ENCODE measurements around the gene KMT5B. TPM values are rescaled to one million over a fixed set of nuclear protein-coding genes. Genes with fewer than 3 reads are reported as not detected.

KMT5B gene
- total and polyA plus RNA-seq, 2 experiments from 2014 or later = 26.4 to 31.0 TPM

DNA sequence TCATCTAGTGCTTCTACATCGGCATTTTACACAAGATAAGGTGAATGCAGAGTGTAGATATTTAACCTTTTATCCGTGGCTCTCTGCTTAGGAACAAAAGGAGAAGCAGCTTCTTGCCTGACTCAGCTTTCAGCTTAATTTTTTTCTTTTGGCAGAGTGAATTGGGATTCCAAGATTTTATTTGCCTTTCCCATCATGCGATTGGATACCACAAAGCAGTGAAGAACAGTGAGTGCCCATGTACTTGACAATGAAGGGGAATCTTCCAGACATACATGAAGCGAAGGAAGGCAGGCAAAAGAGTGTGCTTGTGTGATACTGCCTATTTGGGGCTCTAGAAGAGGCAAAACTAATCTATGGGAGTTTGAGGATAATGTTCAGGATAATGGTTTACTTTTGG lies 74.9 kb downstream of the KMT5B start:
- H3K4me3 ChIP-seq = no peak overlapping the region
- H3K27me3 ChIP-seq (ENCODE audit: insufficient read depth) = no peaks in the 10 kb centered on the region
- H3K27me3 Mint-ChIP-seq (ENCODE audit: insufficient read depth, low read depth, poor library complexity) = peaks cover 2% of the 10 kb centered on the region
- peaks cover 22% of the 10 kb centered on the region for H3K36me3 Mint-ChIP-seq (ENCODE audit: low read depth)
- H3K9me3 Mint-ChIP-seq = peaks cover 31% of the 10 kb centered on the region
- H4K20me1 ChIP-seq (replicated peaks; ENCODE audit: insufficient read depth) = no peaks in the 10 kb centered on the region
- ATAC-seq = no peak
- no peaks in the 10 kb centered on the region for H3K4me1 ChIP-seq (ENCODE audit: insufficient read depth)
- H3K36me3 ChIP-seq (ENCODE audit: insufficient read depth) = peaks cover 10% of the 10 kb centered on the region
- no peak overlapping the region for H3K4me3 Mint-ChIP-seq
- no peaks in the 10 kb centered on the region for H3K9me2 ChIP-seq (ENCODE audit: insufficient read depth)
- no peak overlapping the region for H3K4me2 ChIP-seq
- H3K27ac ChIP-seq (ENCODE audit: low read depth) = no peak overlapping the region
- H3K4me1 Mint-ChIP-seq = peaks cover 5% of the 10 kb centered on the region; the same call in 2 of the 3 replicates
- H3K79me2 ChIP-seq (replicated peaks; ENCODE audit: insufficient read depth) = no peaks in the 10 kb centered on the region
- no peak for DNase-seq (ENCODE audit: low spot score)
- TF ChIP-seq, protein P1, sequence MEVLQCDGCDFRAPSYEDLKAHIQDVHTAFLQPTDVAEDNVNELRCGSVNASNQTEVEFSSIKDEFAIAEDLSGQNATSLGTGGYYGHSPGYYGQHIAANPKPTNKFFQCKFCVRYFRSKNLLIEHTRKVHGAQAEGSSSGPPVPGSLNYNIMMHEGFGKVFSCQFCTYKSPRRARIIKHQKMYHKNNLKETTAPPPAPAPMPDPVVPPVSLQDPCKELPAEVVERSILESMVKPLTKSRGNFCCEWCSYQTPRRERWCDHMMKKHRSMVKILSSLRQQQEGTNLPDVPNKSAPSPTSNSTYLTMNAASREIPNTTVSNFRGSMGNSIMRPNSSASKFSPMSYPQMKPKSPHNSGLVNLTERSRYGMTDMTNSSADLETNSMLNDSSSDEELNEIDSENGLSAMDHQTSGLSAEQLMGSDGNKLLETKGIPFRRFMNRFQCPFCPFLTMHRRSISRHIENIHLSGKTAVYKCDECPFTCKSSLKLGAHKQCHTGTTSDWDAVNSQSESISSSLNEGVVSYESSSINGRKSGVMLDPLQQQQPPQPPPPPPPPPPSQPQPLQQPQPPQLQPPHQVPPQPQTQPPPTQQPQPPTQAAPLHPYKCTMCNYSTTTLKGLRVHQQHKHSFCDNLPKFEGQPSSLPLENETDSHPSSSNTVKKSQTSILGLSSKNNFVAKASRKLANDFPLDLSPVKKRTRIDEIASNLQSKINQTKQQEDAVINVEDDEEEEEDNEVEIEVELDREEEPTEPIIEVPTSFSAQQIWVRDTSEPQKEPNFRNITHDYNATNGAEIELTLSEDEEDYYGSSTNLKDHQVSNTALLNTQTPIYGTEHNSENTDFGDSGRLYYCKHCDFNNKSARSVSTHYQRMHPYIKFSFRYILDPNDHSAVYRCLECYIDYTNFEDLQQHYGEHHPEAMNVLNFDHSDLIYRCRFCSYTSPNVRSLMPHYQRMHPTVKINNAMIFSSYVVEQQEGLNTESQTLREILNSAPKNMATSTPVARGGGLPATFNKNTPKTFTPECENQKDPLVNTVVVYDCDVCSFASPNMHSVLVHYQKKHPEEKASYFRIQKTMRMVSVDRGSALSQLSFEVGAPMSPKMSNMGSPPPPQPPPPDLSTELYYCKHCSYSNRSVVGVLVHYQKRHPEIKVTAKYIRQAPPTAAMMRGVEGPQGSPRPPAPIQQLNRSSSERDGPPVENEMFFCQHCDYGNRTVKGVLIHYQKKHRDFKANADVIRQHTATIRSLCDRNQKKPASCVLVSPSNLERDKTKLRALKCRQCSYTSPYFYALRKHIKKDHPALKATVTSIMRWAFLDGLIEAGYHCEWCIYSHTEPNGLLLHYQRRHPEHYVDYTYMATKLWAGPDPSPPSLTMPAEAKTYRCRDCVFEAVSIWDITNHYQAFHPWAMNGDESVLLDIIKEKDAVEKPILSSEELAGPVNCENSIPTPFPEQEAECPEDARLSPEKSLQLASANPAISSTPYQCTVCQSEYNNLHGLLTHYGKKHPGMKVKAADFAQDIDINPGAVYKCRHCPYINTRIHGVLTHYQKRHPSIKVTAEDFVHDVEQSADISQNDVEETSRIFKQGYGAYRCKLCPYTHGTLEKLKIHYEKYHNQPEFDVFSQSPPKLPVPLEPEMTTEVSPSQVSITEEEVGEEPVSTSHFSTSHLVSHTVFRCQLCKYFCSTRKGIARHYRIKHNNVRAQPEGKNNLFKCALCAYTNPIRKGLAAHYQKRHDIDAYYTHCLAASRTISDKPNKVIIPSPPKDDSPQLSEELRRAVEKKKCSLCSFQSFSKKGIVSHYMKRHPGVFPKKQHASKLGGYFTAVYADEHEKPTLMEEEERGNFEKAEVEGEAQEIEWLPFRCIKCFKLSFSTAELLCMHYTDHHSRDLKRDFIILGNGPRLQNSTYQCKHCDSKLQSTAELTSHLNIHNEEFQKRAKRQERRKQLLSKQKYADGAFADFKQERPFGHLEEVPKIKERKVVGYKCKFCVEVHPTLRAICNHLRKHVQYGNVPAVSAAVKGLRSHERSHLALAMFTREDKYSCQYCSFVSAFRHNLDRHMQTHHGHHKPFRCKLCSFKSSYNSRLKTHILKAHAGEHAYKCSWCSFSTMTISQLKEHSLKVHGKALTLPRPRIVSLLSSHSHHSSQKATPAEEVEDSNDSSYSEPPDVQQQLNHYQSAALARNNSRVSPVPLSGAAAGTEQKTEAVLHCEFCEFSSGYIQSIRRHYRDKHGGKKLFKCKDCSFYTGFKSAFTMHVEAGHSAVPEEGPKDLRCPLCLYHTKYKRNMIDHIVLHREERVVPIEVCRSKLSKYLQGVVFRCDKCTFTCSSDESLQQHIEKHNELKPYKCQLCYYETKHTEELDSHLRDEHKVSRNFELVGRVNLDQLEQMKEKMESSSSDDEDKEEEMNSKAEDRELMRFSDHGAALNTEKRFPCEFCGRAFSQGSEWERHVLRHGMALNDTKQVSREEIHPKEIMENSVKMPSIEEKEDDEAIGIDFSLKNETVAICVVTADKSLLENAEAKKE (CRISPR knock-in tag; IDR thresholded peaks at IDR 0.05) = no peak
- no peak for TF ChIP-seq EZH2phosphoT487 (IDR thresholded peaks at IDR 0.05; ENCODE audit: unreplicated experiment)
- TF ChIP-seq, protein P2, sequence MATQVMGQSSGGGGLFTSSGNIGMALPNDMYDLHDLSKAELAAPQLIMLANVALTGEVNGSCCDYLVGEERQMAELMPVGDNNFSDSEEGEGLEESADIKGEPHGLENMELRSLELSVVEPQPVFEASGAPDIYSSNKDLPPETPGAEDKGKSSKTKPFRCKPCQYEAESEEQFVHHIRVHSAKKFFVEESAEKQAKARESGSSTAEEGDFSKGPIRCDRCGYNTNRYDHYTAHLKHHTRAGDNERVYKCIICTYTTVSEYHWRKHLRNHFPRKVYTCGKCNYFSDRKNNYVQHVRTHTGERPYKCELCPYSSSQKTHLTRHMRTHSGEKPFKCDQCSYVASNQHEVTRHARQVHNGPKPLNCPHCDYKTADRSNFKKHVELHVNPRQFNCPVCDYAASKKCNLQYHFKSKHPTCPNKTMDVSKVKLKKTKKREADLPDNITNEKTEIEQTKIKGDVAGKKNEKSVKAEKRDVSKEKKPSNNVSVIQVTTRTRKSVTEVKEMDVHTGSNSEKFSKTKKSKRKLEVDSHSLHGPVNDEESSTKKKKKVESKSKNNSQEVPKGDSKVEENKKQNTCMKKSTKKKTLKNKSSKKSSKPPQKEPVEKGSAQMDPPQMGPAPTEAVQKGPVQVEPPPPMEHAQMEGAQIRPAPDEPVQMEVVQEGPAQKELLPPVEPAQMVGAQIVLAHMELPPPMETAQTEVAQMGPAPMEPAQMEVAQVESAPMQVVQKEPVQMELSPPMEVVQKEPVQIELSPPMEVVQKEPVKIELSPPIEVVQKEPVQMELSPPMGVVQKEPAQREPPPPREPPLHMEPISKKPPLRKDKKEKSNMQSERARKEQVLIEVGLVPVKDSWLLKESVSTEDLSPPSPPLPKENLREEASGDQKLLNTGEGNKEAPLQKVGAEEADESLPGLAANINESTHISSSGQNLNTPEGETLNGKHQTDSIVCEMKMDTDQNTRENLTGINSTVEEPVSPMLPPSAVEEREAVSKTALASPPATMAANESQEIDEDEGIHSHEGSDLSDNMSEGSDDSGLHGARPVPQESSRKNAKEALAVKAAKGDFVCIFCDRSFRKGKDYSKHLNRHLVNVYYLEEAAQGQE (IDR thresholded peaks at IDR 0.05; ENCODE audit: unreplicated experiment) = no peak
- no peak for TF ChIP-seq CREB1 (CRISPR knock-in tag; IDR thresholded peaks at IDR 0.05; ENCODE audit: low read depth)
- no peak for TF ChIP-seq STAT1 (IDR thresholded peaks at IDR 0.05; ENCODE audit: unreplicated experiment)
- TF ChIP-seq POLR2AphosphoS5 (IDR thresholded peaks at IDR 0.05; ENCODE audit: low read depth) = no peak
- TF ChIP-seq, protein P3, sequence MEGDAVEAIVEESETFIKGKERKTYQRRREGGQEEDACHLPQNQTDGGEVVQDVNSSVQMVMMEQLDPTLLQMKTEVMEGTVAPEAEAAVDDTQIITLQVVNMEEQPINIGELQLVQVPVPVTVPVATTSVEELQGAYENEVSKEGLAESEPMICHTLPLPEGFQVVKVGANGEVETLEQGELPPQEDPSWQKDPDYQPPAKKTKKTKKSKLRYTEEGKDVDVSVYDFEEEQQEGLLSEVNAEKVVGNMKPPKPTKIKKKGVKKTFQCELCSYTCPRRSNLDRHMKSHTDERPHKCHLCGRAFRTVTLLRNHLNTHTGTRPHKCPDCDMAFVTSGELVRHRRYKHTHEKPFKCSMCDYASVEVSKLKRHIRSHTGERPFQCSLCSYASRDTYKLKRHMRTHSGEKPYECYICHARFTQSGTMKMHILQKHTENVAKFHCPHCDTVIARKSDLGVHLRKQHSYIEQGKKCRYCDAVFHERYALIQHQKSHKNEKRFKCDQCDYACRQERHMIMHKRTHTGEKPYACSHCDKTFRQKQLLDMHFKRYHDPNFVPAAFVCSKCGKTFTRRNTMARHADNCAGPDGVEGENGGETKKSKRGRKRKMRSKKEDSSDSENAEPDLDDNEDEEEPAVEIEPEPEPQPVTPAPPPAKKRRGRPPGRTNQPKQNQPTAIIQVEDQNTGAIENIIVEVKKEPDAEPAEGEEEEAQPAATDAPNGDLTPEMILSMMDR (conservative IDR thresholded peaks at IDR 0.05; ENCODE audit: low read depth in 2 of 2) = no peak
- TF ChIP-seq ZNF331 (CRISPR knock-in tag; IDR thresholded peaks at IDR 0.05; ENCODE audit: low read depth) = no peak
- no peak for TF ChIP-seq EZH2 (IDR thresholded peaks at IDR 0.05; ENCODE audit: low read depth, unreplicated experiment)
- peak overlapping the region; percentile 87 for H2AFZ ChIP-seq
- H3F3A ChIP-seq (replicated peaks; ENCODE audit: low read depth) = no peaks in the 10 kb centered on the region
- H3K27ac Mint-ChIP-seq = no peak overlapping the region
